Left lung (tissue), 10 donors: Measurements from ENCODE around the gene PFN3. TPM values are rescaled to one million over a fixed set of nuclear protein-coding genes. Genes with fewer than 3 reads are reported as not detected.
"Not testable (repeated sequence)": the region's sequence is repeated elsewhere in the genome, so short reads cannot be mapped to it uniquely, and the experiment has no call there.

Experiments
- ATAC-seq: fragments of 200-7000 bp; cut with Tn5 transposase; one replicate; pipeline ENCODE4 v1.9.1; 2020; ENCODE audit warnings: moderate library complexity
- DNase-seq, 4 donors: peaks; one replicate each; pipeline ENCODE4 v3.0.0-alpha.2; 2013 to 2020
- H3K27ac ChIP-seq, 2 donors: fragments of 200-600 bp; sonication (generic) in 1 of 2; one replicate each; pipeline versions ENCODE4 v1.5.0 to v1.8.0; 2020 to 2021
- H3K27me3 ChIP-seq, 2 donors: fragments of 200-600 bp; sonication (generic) in 1 of 2; one replicate each; pipeline versions ENCODE4 v1.5.0 to v1.8.0; 2020 to 2021
- H3K36me3 ChIP-seq, 2 donors: fragments of 200-600 bp; sonication (generic) in 1 of 2; one replicate each; pipeline versions ENCODE4 v1.5.0 to v1.8.0; 2020 to 2021
- H3K4me1 ChIP-seq, 2 donors: fragments of 200-600 bp; one replicate each; pipeline ENCODE4 v1.8.0; 2021
- H3K4me3 ChIP-seq, 2 donors: fragments of 200-600 bp; sonication (generic) in 1 of 2; one replicate each; pipeline versions ENCODE4 v1.5.0 to v1.8.0; 2020 to 2021; ENCODE audit warnings: mild to moderate bottlenecking in 1 of 2
- H3K9me3 ChIP-seq, 2 donors: fragments of 200-600 bp; sonication (generic) in 1 of 2; one replicate each; pipeline versions ENCODE4 v1.5.0 to v1.8.0; 2020 to 2021
- intact Hi-C, 2 donors: fragments of 100-400 bp; cut with DNase I; formaldehyde crosslinking; loops; one replicate each; pipeline versions ENCODE4 v1.11.2 to v1.14.2; 2022
- polyA plus RNA-seq, 6 donors: library from polyadenylated mRNA; unstranded; fragments of 120-200 nt; gene quantifications; one replicate each; pipeline ENCODE4 v1.2.1, GENCODE V29; 2013; ENCODE audit not compliant: insufficient read length in 6 of 6
- total RNA-seq, 2 donors: library from RNA; stranded (reverse); fragmentation: NEBNext Ultra II Directional; extraction: Animal tissue kit (Norgen Biotek cat#: 25700); gene quantifications; one replicate each; pipeline ENCODE4 v1.2.1, GENCODE V29; 2021
- TF ChIP-seq, protein P1 (sequence below), 2 donors: fragments of 200-600 bp; sonication (generic) in 1 of 2; IDR thresholded peaks; one replicate each; pipeline versions ENCODE4 v1.5.0 to v1.8.0; 2021; ENCODE audit warnings: antibody characterized with exemption in 2 of 2
- donor health status: DM: no; HTN: yes; CAD: no.
- donor health status: DM: no; HTN: no; CAD: no.

The PFN3 gene
- total and polyA plus RNA-seq, 8 donors = not detected

DNA sequence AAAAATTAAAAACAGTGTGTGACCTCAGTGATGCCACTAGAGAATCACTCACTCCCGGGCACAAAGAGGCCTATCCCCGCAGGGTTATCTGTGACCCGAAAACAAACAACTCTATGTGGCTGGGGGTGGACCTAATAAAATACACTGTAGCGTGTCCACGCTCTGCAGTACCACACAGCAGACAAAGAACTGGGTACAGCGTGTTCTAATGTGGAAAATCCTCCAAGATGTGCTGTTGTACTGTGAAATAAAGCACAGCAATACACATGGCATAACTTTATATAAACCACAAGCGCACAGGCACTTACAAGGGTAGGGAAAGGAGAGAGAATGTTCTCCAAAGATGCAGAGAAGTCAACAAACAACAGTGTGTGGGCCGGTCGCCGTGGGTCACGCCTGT lies 24.4 kb downstream of the PFN3 start:
- Histone ChIP-seq H3K9me3 (no peaks in the 10 kb centered on the region), H3K27ac (no peak overlapping the region), H3K36me3 (peaks cover 0 to 7% of the 10 kb centered on the region in 2 donors), H3K4me3 (no peak overlapping the region), H3K4me1 (peaks cover 7 to 22% of the 10 kb centered on the region in 2 donors), H3K27me3 (peaks cover 0 to 9% of the 10 kb centered on the region in 2 donors)
- no peak for ATAC-seq
- intact Hi-C loops = no loop called here
- TF ChIP-seq, protein P1, sequence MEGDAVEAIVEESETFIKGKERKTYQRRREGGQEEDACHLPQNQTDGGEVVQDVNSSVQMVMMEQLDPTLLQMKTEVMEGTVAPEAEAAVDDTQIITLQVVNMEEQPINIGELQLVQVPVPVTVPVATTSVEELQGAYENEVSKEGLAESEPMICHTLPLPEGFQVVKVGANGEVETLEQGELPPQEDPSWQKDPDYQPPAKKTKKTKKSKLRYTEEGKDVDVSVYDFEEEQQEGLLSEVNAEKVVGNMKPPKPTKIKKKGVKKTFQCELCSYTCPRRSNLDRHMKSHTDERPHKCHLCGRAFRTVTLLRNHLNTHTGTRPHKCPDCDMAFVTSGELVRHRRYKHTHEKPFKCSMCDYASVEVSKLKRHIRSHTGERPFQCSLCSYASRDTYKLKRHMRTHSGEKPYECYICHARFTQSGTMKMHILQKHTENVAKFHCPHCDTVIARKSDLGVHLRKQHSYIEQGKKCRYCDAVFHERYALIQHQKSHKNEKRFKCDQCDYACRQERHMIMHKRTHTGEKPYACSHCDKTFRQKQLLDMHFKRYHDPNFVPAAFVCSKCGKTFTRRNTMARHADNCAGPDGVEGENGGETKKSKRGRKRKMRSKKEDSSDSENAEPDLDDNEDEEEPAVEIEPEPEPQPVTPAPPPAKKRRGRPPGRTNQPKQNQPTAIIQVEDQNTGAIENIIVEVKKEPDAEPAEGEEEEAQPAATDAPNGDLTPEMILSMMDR (IDR thresholded peaks at IDR 0.05) = no peak
- DNase-seq = no peak

DNA sequence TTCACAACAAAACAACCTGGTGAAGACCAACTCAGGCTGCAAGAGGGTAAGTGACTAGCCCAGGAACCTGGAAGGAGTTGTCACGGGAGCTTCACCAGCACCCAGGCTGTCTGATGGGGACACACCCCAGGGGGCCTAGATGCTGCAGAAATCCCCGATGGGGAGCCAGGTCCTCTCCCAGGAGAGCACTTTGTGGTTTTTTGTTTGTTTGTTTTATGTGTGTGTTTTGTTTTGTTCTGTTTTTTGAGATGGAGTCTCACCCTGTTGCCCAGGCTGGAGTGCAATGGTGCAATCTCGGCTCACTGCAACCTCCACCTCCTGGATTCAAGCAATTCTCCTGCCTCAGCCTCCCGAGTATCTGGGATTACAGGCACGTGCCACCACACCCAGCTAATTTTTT lies 24.9 kb downstream of the PFN3 start:
- H3K27ac ChIP-seq, DNase-seq, H3K27me3 ChIP-seq, H3K9me3 ChIP-seq, ATAC-seq, H3K36me3 ChIP-seq, intact Hi-C loops, H3K4me3 ChIP-seq: not testable (repeated sequence)
- peaks cover 7 to 24% of the 10 kb centered on the region in 2 donors for H3K4me1 ChIP-seq

DNA sequence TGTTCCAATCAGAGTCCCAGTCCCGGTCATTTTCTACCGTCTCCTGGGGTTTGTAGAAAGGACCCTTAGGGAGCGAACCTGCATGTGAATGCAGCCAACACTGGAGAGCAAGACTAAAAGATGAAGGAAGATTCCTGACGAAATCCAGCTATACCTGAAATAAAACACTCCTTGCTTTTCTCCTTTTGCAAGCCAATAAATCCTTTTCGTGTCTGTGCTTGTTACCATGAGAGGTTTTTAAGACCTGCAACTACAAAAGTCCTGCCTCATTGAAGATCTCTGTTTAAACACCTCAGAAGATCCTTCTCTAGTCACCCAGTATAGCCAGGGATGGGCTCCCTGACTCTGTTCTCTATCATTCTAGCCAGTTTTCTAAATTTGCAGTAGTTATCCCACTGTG lies 26.2 kb downstream of the PFN3 start:
- Histone ChIP-seq H3K27me3 (no peaks in the 10 kb centered on the region), H3K27ac (no peak overlapping the region), H3K36me3 (peaks cover 0 to 7% of the 10 kb centered on the region in 2 donors), H3K4me3 (no peak overlapping the region), H3K9me3 (no peaks in the 10 kb centered on the region), H3K4me1 (peaks cover 7 to 31% of the 10 kb centered on the region in 2 donors)
- ATAC-seq (no peak), DNase-seq (no peak)
- TF ChIP-seq, protein P1 (IDR thresholded peaks at IDR 0.05) = no peak
- intact Hi-C loops = no loop called here

DNA sequence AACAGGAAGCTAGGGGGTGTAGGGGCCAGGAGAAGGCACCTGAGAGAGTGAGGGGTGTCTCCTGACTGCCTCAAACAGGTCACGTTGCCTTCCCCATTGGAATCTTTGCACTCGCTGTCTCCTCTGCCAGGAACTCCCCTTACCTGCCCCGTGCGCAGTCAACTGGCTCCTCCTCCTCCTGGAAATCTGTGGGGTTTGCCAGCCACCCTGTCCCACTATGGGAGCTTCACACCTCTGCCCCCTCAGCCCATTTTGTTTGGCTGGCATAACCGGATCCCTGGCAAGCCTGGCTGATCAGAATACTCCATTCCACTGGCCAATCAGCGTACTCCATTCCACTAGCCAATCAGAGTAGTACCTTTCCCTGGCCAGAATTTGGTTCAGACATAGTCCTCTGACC lies 26.7 kb downstream of the PFN3 start:
- H3K36me3 ChIP-seq = peaks cover 0 to 8% of the 10 kb centered on the region in 2 donors
- intact Hi-C loops = no loop called here
- no peak for DNase-seq
- no peak overlapping the region for H3K27ac ChIP-seq
- peaks cover 7 to 33% of the 10 kb centered on the region in 2 donors for H3K4me1 ChIP-seq
- no peaks in the 10 kb centered on the region for H3K27me3 ChIP-seq
- no peak overlapping the region for H3K4me3 ChIP-seq
- no peaks in the 10 kb centered on the region for H3K9me3 ChIP-seq
- ATAC-seq = no peak
- TF ChIP-seq, protein P1 (IDR thresholded peaks at IDR 0.05) = no peak

DNA sequence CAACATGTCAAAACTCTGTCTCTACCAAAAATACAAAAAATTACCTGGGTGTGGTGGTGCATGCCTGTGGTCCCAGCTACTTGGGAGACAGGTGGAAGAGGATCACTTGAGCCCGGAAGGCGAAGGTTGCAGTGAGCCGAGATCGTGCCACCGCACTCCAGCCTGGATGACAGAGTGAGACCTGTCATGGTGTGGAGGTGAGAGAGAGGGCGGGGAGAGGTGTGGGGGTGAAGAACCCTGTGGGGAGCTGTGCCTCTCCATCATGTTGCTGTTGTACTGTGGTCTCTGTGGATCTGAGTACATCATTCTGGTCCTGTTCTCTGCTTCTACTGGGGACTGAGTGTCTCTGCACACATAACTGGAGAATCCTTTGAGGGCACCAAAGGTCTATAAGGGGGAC lies 27.6 kb downstream of the PFN3 start:
- H3K27ac ChIP-seq = peak overlapping the region in 1 of 2 donors; percentile 77
- peaks cover 7 to 39% of the 10 kb centered on the region in 2 donors for H3K4me1 ChIP-seq
- intact Hi-C loops = no loop called here
- H3K27me3 ChIP-seq = no peaks in the 10 kb centered on the region
- no peak for ATAC-seq
- TF ChIP-seq, protein P1 (IDR thresholded peaks at IDR 0.05) = no peak
- H3K36me3 ChIP-seq = peaks cover 0 to 17% of the 10 kb centered on the region in 2 donors
- no peak overlapping the region for H3K4me3 ChIP-seq
- no peak for DNase-seq
- no peaks in the 10 kb centered on the region for H3K9me3 ChIP-seq
